Forelimb muscle (tissue), 1 donor: ENCODE measurements around the gene UBE2Q2. TPM values are rescaled to one million over a fixed set of nuclear protein-coding genes. Genes with fewer than 3 reads are reported as not detected.
"Not testable (repeated sequence)": the region's sequence is repeated elsewhere in the genome, so short reads cannot be mapped to it uniquely, and the experiment has no call there.

Experiments
- DNase-seq: peaks from one replicate; pipeline ENCODE4 v3.0.0-alpha.2; 2013; ENCODE audit warnings: low read depth
- polyA plus RNA-seq: library from polyadenylated mRNA; unstranded; fragments of 120-200 nt; gene quantifications from one replicate; pipeline ENCODE4 v1.2.1, GENCODE V29; 2013; ENCODE audit not compliant: insufficient read length

Gene UBE2Q2
- 47.1 TPM for polyA plus RNA-seq

GRCh38 chr15:75842722-75843677, at the start of gene UBE2Q2:
Gene UBE2Q2 (plus strand): TSS chr15:75843447. CDS start chr15:75843667, 220 bp downstream.
- DNase-seq = no peak

- DNase-seq = no peak
These were observed 46.9 kb upstream of the UBE2Q2 start for GRCh38 chr15:75796321-75796720.

GRCh38 chr15:75797146-75797545, 46.1 kb upstream of the UBE2Q2 start:
- peak; percentile 32 for DNase-seq

- DNase-seq = no peak
These were observed 44.1 kb upstream of the UBE2Q2 start for GRCh38 chr15:75799190-75799589.

- not testable (repeated sequence) for DNase-seq
These were observed 42.8 kb upstream of the UBE2Q2 start for GRCh38 chr15:75800409-75800808.

GRCh38 chr15:75801859-75802593, 41.2 kb upstream of the UBE2Q2 start:
- peak; percentile 24 for DNase-seq

GRCh38 chr15:75807486-75807885, 35.8 kb upstream of the UBE2Q2 start:
- DNase-seq = not testable (repeated sequence)

GRCh38 chr15:75808009-75808408, 35.2 kb upstream of the UBE2Q2 start:
- not testable (repeated sequence) for DNase-seq

GRCh38 chr15:75808563-75808962, 34.7 kb upstream of the UBE2Q2 start:
- DNase-seq = no peak

- no peak for DNase-seq
These were observed 33.1 kb upstream of the UBE2Q2 start for GRCh38 chr15:75809986-75810750.

GRCh38 chr15:75810874-75811498, 32.3 kb upstream of the UBE2Q2 start:
- no peak for DNase-seq

- DNase-seq = no peak
These were observed 31.6 kb upstream of the UBE2Q2 start for GRCh38 chr15:75811626-75812025.

GRCh38 chr15:75814794-75815193, 28.5 kb upstream of the UBE2Q2 start:
- no peak for DNase-seq

GRCh38 chr15:75815811-75816719, 27.2 kb upstream of the UBE2Q2 start:
- DNase-seq = no peak

- DNase-seq = no peak
These were observed 25.9 kb upstream of the UBE2Q2 start for GRCh38 chr15:75817138-75817935.

GRCh38 chr15:75820206-75820605, 23.0 kb upstream of the UBE2Q2 start:
- DNase-seq = no peak

GRCh38 chr15:75821786-75822345, 21.4 kb upstream of the UBE2Q2 start:
- DNase-seq = no peak

GRCh38 chr15:75822685-75823278, 20.5 kb upstream of the UBE2Q2 start:
- no peak for DNase-seq
